Mucosa of stomach (tissue), 1 donor: ENCODE results near the gene RAB8A.
"Not testable (repeated sequence)": the region's sequence is repeated elsewhere in the genome, so short reads cannot be mapped to it uniquely, and the experiment has no call there.

Experiments used
- H3K27me3 ChIP-seq: one replicate; pipeline ENCODE4 v1.7.0; 2013; ENCODE audit warnings: mild to moderate bottlenecking, low read length; ENCODE audit not compliant: control insufficient read depth, insufficient read depth
- H3K36me3 ChIP-seq: one replicate; pipeline ENCODE4 v1.7.0; 2013; ENCODE audit warnings: low read length; ENCODE audit not compliant: control insufficient read depth, insufficient read depth
- H3K4me1 ChIP-seq: one replicate; pipeline ENCODE4 v1.7.0; 2013; ENCODE audit warnings: mild to moderate bottlenecking, low read length; ENCODE audit not compliant: control insufficient read depth, insufficient read depth
- H3K4me3 ChIP-seq: one replicate; pipeline ENCODE4 v1.7.0; 2013; ENCODE audit warnings: low read length
- H3K9ac ChIP-seq: one replicate; pipeline ENCODE4 v1.7.0; 2013; ENCODE audit warnings: mild to moderate bottlenecking, low read length, moderate library complexity
- H3K9me3 ChIP-seq: one replicate; pipeline ENCODE4 v1.7.0; 2013; ENCODE audit warnings: mild to moderate bottlenecking, low read length, moderate library complexity; ENCODE audit not compliant: control insufficient read depth
- donor health status: Pancreatic carcinoma.

The RAB8A gene

DNA sequence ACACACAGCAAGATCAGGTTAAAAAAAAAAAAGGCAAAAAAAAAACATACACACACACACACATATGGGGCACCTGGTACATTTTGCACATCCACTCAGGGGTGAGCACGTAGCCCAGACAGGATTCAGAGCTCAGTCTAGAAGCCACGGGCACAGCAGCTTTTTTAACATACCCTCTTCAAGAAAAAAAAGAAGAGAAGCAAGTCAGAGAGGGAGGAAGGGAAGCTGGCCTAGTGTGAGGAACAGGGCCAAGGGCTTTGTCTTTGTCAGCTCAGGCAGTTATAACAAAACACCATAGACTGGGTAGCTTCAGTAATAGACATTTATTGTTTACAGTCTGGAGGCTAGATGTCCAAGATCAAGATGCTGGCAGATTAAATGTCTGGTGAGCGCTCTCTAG is 37.7 kb upstream of the RAB8A start:
- H3K4me1 ChIP-seq, result peaks cover 59% of the 10 kb centered on the region
- no peaks in the 10 kb centered on the region for H3K27me3 ChIP-seq
- no peak overlapping the region for H3K9ac ChIP-seq
- H3K9me3 ChIP-seq, result no peaks in the 10 kb centered on the region
- peaks cover 6% of the 10 kb centered on the region for H3K36me3 ChIP-seq
- no peak overlapping the region for H3K4me3 ChIP-seq

DNA sequence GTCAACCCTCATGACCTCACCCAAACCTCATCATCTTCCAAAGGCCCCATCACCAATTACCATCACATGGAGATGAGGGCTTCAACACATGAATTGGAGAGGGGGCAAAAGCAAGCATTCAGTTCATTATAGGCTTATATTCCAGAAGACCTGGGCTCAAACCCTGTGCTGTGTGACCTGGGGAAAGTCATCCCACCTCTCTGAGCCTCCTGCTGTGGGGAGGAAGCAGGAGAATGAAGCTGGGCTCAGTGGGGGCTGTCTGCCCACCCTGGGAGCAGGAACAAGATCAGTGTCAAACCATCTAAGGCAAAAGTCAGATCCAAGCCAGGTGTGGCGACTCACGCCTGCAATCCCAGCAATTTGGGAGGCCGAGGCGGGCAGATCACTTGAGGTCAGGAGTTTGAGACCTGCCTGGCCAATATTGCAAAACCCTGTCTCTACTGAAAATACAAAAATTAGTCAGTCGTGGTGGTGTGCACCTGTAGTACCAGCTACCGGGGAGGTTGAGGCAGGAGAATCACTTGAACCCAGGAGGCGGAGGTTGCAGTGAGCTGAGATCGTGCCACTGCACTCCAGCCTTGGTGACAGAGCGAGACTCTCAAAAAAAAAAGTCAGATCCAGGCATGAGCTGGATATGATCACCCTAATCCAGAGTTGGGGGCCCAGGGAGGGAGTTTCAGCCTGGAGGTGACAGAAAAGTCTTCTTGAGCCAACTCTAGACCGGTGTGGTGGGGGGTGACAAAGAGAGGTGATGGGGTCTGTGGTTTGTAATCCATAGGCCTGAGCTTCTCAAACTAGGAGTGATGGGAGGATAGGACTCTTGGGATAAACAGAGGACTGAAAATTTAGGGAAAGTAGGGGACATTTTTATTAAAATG is 37.0 kb upstream of the RAB8A start:
- H3K4me1 ChIP-seq, result peaks cover 64% of the 10 kb centered on the region
- H3K9me3 ChIP-seq, result no peaks in the 10 kb centered on the region
- no peaks in the 10 kb centered on the region for H3K27me3 ChIP-seq
- no peak overlapping the region for H3K9ac ChIP-seq
- no peak overlapping the region for H3K4me3 ChIP-seq
- peaks cover 1% of the 10 kb centered on the region for H3K36me3 ChIP-seq

DNA sequence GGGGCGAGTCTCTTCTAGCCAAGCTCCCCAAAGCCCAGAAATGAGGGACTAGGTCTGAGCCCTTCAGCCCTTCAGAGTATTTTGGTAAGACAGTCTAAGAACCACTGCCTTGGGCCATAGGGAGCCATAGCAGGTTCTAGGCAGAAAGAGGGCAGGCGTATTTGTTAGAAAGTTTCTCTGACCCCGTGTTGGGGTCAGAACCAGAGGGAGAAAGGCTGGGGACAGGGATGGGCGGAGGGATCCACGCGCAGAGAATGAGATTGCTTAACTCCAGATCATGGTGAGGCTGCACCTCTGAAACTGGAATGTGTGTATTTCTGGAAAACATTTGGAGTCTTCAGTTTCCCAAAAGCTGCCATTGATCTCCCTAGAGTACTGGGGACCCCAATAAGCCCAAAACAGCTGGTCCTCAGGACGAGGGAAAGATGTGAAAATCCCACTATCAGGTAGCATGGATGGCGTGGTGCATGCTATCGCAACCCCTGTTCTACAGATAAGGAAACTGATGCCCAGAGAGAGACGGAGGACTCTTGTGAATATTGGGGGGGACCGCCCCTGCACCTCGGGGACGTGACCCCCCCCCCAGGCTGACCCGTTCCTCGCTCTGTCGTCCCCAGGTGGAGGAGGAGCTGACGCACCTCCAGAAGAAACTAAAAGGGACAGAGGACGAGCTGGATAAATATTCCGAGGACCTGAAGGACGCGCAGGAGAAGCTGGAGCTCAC is 36.1 kb upstream of the RAB8A start:
- Histone ChIP-seq H3K4me1 (peaks cover 64% of the 10 kb centered on the region), H3K4me3 (no peak overlapping the region), H3K36me3 (peaks cover 2% of the 10 kb centered on the region)

DNA sequence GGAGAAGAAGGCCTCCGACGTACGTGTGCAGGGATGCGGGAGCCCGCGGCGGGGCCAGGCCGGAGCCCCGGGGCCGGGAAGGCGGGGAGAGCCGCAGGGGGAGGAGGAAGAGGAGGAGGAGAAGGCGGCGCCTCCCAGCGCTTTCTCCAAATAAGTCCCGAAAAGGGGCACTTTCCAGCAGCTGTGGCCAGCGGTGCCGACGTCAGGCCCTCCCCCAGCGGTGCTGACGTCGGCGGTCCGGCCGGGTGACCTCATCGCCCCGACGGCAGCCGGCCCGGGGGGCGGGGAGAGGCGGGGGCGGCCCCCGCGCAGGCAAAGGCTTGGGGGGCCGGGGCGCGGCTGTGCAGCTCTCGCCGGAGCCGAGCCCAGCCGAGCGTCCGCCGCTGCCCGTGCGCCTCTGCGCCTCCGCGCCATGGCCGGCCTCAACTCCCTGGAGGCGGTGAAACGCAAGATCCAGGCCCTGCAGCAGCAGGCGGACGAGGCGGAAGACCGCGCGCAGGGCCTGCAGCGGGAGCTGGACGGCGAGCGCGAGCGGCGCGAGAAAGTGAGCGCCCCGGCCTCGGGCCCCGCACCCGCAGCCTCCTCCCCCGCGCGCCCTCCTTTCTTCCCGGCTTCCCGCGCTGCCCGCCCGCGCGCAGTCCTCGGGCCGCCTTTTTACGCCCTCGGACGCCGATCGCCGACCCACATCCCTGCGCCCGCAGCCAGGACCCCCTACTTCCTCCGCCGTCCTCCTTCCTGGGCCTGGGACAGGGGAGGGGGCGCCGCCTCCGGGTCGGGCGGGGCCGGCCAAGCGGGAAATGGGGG is 35.3 kb upstream of the RAB8A start, which contains the start of gene TPM4:
Gene TPM4 (plus strand): TSS at position 342 of the 804 bp plus-strand sequence. CDS start 71 bp downstream, at position 413.
- Histone ChIP-seq H3K9ac (peak within 1 kb of the TSS; percentile 69), H3K9me3 (no peaks in the 10 kb centered on the region), H3K36me3 (peaks cover 6% of the 10 kb centered on the region), H3K4me1 (peaks cover 59% of the 10 kb centered on the region), H3K4me3 (peak within 1 kb of the TSS; percentile 34), H3K27me3 (no peaks in the 10 kb centered on the region)

More for the DNA sequence above, 36.1 kb upstream of the RAB8A start:
- H3K9me3 ChIP-seq, result no peaks in the 10 kb centered on the region
- peak overlapping the region; percentile 69 for H3K9ac ChIP-seq
- H3K27me3 ChIP-seq, result no peaks in the 10 kb centered on the region

DNA sequence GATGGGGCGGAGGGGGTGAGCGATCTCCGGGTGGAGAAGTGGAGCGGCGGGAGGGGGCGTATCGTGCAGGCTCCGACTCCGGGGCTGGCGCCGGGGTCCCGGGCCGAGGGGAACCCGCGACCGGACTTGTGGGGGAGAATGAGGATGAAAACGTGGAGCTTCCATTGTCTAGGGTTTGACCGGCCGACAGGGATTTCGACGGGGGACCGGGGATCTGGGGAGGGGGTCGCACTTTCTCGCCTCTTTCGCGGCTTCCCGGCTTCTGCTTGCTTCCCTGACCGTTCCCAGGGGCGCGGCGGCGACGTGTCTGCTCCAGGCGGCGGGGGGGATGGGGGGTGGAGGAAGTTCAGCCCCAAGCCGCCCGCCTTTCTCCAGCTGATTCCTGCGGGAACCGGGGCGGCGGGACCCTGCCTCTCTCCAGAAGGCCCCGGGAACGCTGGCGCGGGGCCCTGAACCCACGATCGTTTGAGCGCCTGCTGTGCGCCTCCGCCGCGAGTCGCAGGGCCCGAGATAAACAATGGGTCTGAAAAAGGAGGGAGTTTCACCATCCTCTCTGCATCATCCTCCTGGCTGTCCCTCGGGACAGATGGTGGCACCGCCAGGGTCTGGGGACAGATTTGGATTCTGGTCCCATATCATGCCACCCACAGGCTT is 34.6 kb upstream of the RAB8A start:
- H3K4me1 ChIP-seq, result peaks cover 52% of the 10 kb centered on the region
- no peaks in the 10 kb centered on the region for H3K27me3 ChIP-seq
- no peaks in the 10 kb centered on the region for H3K9me3 ChIP-seq
- H3K36me3 ChIP-seq, result peaks cover 10% of the 10 kb centered on the region
- peak overlapping the region; percentile 69 for H3K9ac ChIP-seq
- H3K4me3 ChIP-seq, result peak overlapping the region; percentile 34

DNA sequence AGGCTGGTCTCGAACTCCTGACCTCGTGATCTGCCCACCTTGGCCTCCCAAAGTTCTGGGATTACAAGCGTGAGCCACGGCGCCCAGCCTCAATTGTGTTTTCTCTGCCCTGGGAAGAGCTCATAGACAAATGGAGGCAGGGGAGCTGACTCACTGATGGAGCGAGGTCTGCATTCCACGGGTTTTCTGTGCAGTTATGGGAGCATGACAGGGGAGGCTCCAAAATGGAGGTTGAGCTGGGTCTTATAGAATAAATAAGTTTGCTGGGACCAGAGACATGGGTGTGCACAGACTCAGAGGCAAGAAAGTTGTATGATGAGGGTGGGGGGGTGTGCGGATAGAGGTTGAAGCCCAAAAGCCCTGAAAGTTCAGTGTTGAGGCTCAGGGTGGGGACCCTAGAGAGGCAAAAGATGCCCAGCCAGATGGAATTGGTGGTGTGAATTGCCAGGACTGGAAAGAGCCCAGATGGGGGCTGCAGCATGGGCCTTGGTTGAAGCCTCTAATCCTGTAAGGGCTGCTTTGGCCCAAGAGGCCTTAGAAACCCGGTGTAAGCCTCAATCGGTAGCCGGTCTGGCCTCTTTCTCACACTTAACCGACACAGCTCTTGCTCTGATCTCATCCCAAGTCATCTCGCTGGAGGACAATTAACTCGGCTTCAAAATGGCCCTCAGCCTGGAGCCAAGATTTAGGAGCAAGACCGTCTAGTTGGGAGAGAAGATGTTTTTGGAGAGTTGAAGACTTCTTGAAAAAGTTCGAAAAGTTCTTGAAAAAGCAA is 33.5 kb upstream of the RAB8A start:
- Histone ChIP-seq H3K4me1 (peaks cover 49% of the 10 kb centered on the region), H3K4me3 (peak overlapping the region; percentile 11), H3K36me3 (peaks cover 18% of the 10 kb centered on the region), H3K9ac (peak overlapping the region; percentile 69), H3K9me3 (no peaks in the 10 kb centered on the region), H3K27me3 (no peaks in the 10 kb centered on the region)

DNA sequence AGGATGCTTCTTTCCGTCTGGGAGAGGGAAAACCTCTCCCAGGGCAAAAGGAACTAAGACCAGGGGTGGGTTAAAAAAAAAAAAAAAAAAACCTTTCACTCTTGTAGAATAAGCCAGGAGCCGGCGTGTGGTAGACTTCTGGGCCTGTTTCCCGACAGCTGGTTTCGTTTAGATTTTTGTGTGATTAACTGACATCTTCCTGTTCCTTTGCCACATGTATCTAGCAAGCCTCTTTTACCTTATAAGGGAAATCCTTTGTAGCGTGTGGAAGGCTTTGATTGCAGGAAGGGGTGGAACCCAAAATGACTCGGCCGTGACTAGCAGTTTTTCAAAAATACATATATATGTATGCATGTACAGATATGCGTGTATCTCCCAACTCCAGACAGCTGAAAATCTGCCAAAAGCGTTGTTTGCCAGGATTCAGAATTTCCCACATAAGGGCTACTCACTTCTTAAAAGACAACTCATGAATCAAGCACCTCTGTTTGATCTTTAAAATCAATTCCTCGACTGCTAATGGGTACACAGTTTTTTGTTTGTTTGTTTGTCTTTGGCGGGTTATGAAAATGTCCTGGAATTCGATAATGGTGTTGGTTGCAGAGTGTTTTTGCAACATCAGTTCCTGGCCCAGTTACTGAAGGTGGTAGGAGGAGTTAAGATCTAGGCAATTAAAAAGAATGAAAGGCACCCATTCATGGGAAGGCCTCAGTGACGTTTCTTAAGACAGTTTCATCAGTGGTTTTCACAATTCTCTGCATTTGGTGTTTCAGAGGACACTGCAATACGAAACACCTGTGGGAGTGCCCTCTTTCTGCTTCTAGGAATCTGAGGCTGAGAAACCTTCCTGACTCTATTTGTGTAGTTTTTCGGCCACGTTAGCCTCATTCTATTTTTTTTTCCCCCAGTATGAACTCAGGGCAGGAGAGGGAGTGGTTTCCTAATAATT is 32.7 kb upstream of the RAB8A start:
- H3K4me1 ChIP-seq, result peaks cover 49% of the 10 kb centered on the region
- no peaks in the 10 kb centered on the region for H3K27me3 ChIP-seq
- H3K9ac ChIP-seq, result peak overlapping the region; percentile 69
- H3K4me3 ChIP-seq, result peak overlapping the region; percentile 11
- peaks cover 18% of the 10 kb centered on the region for H3K36me3 ChIP-seq
- H3K9me3 ChIP-seq, result no peaks in the 10 kb centered on the region

DNA sequence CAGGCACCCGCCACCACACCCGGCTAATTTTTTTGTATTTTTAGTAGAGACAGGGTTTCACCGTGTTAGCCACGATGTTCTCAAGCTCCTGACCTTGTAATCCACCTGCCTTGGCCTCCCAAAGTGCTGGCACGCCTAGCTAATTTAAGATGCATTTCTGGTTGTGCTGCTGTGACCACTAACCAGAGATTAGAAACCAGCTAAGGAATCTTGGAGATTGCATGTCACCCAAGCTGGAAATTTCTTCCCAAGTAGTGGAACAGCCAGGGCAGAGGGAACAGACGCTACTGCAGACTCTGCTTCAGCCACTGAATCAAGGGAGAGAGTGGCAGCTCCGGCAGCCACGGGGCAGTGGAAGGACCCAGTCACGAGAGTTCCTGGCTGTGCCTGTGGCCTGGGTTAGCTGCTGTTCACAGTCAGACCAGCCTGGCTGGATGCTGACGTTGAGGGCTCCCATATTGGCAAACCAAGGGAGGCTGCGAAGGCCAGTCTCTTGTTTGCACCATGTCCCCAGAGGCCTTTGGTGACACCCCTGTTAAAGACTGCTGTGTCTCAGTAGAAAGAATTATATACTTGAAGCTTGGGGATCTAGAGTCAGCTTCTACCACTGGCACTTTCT is 27.5 kb upstream of the RAB8A start:
- Histone ChIP-seq H3K9ac (no peak overlapping the region), H3K4me3 (no peak overlapping the region), H3K9me3 (no peaks in the 10 kb centered on the region), H3K27me3 (no peaks in the 10 kb centered on the region), H3K36me3 (peaks cover 50% of the 10 kb centered on the region), H3K4me1 (peaks cover 42% of the 10 kb centered on the region)

DNA sequence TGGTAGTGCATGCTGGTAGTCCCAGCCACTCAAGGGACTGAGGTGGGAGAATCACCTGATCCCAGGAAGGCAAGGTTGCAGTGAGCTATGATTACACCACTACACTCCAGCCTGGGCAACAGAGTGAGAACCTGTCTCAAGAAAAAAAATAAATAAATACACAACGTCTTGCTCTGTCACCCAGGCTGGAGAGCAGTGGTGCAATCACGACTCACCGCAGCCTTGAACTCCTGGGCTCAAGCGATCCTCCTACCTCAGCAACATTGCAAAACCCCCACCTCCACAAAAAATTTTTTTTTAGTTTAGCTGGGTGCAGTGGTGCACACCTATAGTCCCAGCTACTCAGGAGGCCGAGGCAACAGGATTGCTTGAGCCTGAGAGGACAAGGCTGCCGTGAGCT is 26.6 kb upstream of the RAB8A start:
- H3K4me1 ChIP-seq, result peaks cover 40% of the 10 kb centered on the region
- H3K9ac ChIP-seq, result no peak overlapping the region
- no peak overlapping the region for H3K4me3 ChIP-seq
- H3K9me3 ChIP-seq, result no peaks in the 10 kb centered on the region
- H3K27me3 ChIP-seq, result no peaks in the 10 kb centered on the region
- H3K36me3 ChIP-seq, result peaks cover 55% of the 10 kb centered on the region

DNA sequence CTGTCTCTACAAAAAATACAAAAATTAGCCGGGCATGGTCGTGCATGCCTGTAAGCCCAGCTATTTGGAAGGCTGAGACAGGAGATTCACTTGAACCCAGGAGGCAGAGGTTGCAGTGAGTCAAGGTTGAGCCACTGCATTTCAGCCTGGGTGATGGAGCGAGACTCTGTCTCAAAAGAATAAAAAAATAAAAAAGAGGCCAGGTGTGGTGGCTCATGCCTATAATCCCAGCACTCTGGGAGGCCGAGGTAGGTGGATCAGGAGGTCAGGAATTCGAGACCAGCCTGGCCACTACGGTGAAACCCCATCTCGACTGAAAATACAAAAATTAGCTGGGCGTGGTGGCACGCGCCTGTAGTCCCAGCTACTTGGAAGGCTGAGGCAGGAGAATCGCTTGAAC is 24.3 kb upstream of the RAB8A start:
- H3K27me3 ChIP-seq, H3K4me3 ChIP-seq, H3K9me3 ChIP-seq, H3K9ac ChIP-seq: not testable (repeated sequence)
- Histone ChIP-seq H3K4me1 (peaks cover 33% of the 10 kb centered on the region), H3K36me3 (peaks cover 56% of the 10 kb centered on the region)
